ENCODE data around the gene PRKG1. TPM values are rescaled to one million over a fixed set of nuclear protein-coding genes. Genes with fewer than 3 reads are reported as not detected.

The PRKG1 gene
- total RNA-seq, 6 experiments from 2014 or later, result 1.1 to 2.0 (median 1.3) TPM

DNA sequence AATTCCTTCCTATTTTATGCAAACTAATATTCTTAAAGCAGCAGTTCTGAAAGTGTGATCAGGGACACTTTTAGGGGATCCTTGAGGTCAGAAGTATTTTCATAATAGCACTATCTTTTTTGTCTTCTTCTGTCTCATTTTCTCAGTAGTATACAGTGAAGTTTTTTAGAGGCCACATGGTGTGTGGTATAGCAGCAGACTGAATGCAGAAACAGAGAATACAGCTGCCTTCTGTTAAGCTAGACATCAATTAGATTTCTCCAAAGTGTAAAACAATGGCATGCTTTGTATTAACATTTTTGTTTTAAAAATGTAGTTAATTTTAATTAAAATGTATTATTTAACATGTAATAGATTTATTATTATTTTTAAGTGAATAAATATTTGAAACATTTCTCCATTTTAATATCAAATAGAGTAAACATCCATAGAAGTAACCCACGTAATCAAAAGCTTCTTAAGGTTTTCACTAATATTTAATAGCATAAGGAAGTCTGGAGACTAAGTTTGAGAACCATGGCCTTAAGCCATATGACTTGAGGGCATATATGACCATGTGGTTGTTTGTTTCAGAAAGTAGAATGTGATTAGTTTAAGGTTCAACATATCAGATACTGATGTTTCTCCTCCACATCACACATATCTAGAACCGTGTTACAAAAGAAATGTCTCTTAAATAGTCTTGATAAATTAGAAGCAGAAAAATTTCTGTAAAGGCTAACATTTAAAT is 94.0 kb downstream of the PRKG1 start:
- 46% methylated on average over 2 of the region's 2 CpGs for WGBS (ENCODE audit: insufficient coverage, low coverage, low lambda C conversion rate, missing lambda C conversion rate)
- H3K36me3 ChIP-seq, result no peaks in the 10 kb centered on the region
- no peaks in the 10 kb centered on the region for H3K9me3 ChIP-seq
- TF ChIP-seq, protein P1, sequence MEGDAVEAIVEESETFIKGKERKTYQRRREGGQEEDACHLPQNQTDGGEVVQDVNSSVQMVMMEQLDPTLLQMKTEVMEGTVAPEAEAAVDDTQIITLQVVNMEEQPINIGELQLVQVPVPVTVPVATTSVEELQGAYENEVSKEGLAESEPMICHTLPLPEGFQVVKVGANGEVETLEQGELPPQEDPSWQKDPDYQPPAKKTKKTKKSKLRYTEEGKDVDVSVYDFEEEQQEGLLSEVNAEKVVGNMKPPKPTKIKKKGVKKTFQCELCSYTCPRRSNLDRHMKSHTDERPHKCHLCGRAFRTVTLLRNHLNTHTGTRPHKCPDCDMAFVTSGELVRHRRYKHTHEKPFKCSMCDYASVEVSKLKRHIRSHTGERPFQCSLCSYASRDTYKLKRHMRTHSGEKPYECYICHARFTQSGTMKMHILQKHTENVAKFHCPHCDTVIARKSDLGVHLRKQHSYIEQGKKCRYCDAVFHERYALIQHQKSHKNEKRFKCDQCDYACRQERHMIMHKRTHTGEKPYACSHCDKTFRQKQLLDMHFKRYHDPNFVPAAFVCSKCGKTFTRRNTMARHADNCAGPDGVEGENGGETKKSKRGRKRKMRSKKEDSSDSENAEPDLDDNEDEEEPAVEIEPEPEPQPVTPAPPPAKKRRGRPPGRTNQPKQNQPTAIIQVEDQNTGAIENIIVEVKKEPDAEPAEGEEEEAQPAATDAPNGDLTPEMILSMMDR (IDR thresholded peaks at IDR 0.05), result no peak
- TF ChIP-seq POLR2A (IDR thresholded peaks at IDR 0.05), result no peak
- ATAC-seq (no peak), DNase-seq (no peak)
- intact Hi-C loops (cut with DNase I), result no loop called here
- H3K27ac ChIP-seq, result no peak overlapping the region
- H3K4me3 ChIP-seq, result no peak overlapping the region
- H3K4me1 ChIP-seq, result no peaks in the 10 kb centered on the region
- H3K27me3 ChIP-seq, result no peaks in the 10 kb centered on the region

DNA sequence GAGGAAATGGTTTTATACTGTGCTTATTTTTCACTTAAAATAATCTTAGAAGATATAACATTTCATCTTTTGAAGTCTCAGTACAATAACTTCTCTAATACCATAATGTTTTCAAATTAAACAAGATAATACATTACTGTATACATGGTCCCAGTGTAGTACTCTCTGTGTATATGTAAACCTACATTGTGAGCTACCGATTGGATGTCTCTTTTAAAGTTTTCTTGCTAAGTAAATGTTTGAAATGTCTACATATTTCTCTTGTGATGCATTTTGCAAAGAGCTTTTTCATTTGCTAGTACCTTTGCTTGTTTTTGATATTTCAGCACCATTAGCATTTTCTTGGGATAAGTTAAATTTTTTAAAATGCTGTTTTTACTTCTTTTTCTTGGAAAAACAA is 94.8 kb downstream of the PRKG1 start:
- DNase-seq (no peak), ATAC-seq (no peak)
- TF ChIP-seq, protein P1 (IDR thresholded peaks at IDR 0.05), result no peak
- no peak for TF ChIP-seq POLR2A (IDR thresholded peaks at IDR 0.05)

DNA sequence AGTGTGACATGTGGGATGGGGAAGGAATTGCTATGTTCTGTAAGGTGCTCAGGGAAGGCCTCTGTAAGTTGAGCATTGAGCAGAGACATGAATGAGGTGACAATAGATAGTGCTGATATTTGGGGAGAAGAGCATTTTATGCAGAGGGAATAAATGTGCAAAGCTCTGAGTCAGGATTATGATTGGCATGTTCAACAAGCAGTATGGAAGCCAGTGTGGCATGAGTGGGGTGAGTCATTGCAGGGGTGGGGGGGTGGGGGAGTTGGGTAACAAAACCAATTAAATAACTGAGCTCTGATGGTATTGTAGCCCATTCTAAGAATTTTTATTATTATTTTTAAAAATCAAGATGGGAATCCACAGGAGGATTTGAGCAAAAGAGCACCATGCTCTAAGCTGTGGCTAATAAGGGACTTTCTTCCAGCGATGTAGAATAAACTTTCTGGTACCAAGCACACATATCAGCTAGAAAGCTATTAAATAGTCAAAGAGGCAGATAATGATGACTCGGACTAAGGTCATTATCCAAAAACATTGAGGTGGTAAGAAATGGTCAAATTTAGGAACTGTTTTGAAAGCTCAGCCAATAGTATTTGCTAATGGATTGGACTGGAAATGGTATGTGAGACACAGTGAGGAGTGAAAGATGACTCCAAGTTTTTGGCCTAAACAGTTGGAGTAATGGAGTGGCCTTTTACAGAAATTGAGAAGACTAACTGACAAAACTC is 96.4 kb downstream of the PRKG1 start:
- Histone ChIP-seq H3K9me3 (no peaks in the 10 kb centered on the region), H3K36me3 (no peaks in the 10 kb centered on the region), H3K4me3 (no peak overlapping the region), H3K27me3 (no peaks in the 10 kb centered on the region), H3K4me1 (no peaks in the 10 kb centered on the region), H3K27ac (no peak overlapping the region)
- TF ChIP-seq, protein P1 (IDR thresholded peaks at IDR 0.05), result no peak
- intact Hi-C loops (cut with DNase I), result no loop called here
- ATAC-seq, result no peak
- 41% methylated on average over 2 of the region's 2 CpGs for WGBS (ENCODE audit: insufficient coverage, low coverage, low lambda C conversion rate, missing lambda C conversion rate)
- no peak for DNase-seq

More for the DNA sequence above, 94.8 kb downstream of the PRKG1 start:
- intact Hi-C loops (cut with DNase I), result no loop called here
- Histone ChIP-seq H3K4me3 (no peak overlapping the region), H3K9me3 (no peaks in the 10 kb centered on the region), H3K27ac (no peak overlapping the region), H3K36me3 (no peaks in the 10 kb centered on the region), H3K27me3 (no peaks in the 10 kb centered on the region), H3K4me1 (no peaks in the 10 kb centered on the region)
- WGBS (ENCODE audit: insufficient coverage, low coverage, low lambda C conversion rate, missing lambda C conversion rate), result 35% methylated on average over 1 of the region's 1 CpG

DNA sequence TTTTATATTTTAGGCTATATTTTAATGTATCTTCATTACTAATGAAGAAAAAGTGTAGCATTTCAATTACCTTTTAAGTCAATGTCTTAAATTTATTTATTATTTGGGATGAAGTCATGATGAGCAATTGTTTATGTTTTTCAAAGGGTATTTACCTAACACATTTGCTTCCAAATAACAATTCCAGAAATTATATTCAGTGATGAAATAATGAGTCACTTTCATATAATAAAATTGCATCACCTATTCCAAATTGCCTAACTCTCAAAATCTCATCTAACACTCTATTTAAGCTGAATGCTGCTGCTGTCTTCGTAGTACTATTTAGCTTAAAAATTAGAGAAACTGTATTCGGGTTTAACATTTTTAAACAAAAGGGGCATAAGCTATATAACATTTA is 97.7 kb downstream of the PRKG1 start:
- intact Hi-C loops (cut with DNase I), result no loop called here
- H3K27me3 ChIP-seq, result no peaks in the 10 kb centered on the region
- no peaks in the 10 kb centered on the region for H3K36me3 ChIP-seq
- H3K9me3 ChIP-seq, result no peaks in the 10 kb centered on the region
- no peak overlapping the region for H3K27ac ChIP-seq
- no peak overlapping the region for H3K4me3 ChIP-seq
- ATAC-seq (no peak), DNase-seq (no peak)
- no peak for TF ChIP-seq POLR2A (IDR thresholded peaks at IDR 0.05)
- TF ChIP-seq, protein P1 (IDR thresholded peaks at IDR 0.05), result no peak
- H3K4me1 ChIP-seq, result no peaks in the 10 kb centered on the region
- WGBS (ENCODE audit: insufficient coverage, low coverage, low lambda C conversion rate, missing lambda C conversion rate), result 73% methylated on average over 2 of the region's 2 CpGs
